Left lobe of liver (tissue), 2 donors: Measurements from ENCODE around the gene PPIA. TPM values are rescaled to one million over a fixed set of nuclear protein-coding genes. Genes with fewer than 3 reads are reported as not detected.
A peak's percentile ranks its signal among the peaks of the same experiment; 100 is the strongest.
"Not testable (repeated sequence)": the region's sequence is repeated elsewhere in the genome, so short reads cannot be mapped to it uniquely, and the experiment has no call there.

Source experiments
- ATAC-seq: fragments of 200-7000 bp; cut with Tn5 transposase; one replicate; pipeline ENCODE4 v1.9.1; 2020; ENCODE audit warnings: mild to moderate bottlenecking, moderate library complexity
- DNase-seq: peaks from one replicate; pipeline ENCODE4 v3.0.0-alpha.2; 2020; ENCODE audit warnings: low spot score
- total RNA-seq: library from RNA; stranded (reverse); gene quantifications from one replicate; pipeline ENCODE4 v1.2.1, GENCODE V29; 2021
- donor health status: DM: no; HTN: no; CAD: no; lungs with moderate emphysema.
- donor health status: DM: no; HTN: yes; CAD: no.

Gene PPIA
- total RNA-seq, 1 donor from 2014 or later = 532 TPM

DNA sequence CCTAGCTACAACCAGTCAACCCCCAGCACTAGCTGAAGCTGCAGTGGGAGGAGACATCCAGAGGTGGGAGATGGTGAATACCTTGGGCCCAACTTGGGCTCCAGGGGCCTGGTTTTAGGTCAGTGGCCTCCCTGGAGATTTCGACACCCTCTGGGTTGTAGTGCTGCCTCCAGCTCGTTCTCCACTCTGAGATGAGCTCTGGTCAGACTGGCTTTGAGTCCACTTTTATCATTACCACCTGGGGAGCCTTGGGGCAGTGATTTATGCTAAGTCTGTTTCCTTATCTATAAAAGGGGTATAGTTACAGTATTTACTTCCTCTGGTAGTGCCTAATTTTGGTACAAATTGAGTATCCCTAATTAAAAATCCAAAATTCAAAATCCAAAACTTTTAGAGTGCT, 22.8 kb downstream of the PPIA start:
- ATAC-seq (no peak), DNase-seq (no peak)

DNA sequence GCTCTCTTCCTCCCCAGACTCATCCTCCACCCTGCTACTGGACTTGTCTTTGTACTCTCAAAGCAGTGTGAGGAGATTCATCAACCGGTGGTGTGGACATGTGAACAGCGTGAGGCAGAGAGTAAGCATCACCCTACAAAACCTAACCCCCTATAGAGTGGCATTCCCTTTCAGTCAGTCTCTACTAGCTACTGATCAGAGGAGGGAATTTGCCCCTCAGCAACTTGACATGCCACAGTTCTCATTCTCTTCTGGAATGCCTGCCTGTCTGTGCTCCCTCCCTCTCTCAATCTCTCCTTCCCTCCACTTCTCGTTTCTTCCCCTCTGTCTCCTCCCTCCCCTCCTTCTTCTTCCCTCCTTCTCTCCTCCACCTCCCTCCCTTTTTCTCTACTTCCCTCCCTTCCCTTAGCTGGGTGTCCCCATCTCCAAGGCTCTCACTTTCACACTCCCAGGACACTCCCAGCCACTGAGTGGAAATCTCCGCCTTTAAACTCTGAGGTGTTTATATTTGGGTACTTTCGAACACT, 26.8 kb downstream of the PPIA start:
- DNase-seq (no peak), ATAC-seq (no peak)

DNA sequence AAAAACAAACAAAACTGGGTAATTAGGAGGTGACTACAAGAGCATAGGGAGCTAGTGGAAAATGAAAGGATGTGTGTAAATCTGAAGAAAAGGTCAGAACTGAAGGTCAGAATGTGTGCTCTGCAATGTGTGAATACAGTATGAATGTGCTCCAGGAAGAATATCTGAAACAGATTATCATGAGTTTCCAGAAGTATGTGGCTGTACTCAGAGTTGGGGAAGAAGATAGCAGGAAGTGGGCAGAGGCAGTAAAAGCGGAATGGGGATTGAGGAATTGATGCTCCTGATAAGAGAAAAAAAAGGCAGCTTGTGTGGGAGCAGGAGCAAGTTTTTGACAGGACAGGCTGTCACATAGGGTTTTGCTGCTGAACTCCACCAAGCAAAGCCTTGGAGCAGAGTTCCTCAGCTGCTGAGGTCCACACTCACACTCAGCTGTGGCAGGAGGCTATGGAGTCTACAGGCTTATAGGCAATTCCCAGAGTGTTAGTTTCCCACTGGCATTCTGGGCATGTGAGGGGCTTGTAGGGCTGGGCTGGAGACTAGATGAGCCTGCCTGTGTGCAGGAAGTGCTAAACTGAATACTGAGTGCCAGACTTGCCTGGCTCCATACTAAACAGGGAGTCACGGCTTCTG, 28.5 kb downstream of the PPIA start:
- ATAC-seq (no peak), DNase-seq (no peak)

DNA sequence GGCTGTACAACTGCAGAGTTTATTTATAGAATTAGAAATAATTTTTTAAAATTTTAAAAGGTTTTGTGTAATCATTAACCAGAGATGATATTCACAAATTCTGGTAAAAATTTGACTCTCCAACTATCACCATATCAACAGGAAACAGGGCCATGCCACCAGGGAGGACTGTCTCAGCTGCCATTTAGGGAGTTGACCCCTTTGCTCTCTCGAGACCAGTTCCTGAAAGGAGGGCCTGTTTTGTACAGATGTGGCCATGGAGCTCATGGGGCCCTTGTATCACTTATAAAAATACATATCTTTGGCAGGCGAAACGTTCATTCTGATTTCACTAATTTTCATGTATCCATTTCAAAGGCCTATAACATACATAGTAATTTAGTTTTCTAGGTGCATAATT, 31.1 kb downstream of the PPIA start:
- DNase-seq (no peak), ATAC-seq (no peak)

DNA sequence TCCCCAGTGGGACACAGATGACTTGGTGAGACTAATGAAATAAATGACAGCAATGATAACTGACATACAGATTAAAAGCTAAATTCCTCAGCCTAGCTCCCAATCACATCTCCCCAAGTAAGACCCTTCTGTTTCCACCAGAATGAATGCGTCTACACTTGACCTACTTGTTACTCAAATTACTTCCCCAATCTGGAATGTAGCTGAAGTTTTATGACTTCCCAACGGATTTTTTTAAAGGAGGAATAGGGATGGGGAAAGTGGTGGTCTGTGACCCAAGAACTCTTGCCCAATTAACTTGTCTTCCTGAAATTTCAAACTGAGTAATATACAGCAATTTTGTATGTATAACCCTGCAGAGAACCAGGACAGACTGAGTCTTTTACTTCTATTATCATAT, 42.3 kb downstream of the PPIA start:
- DNase-seq (no peak), ATAC-seq (no peak)

DNA sequence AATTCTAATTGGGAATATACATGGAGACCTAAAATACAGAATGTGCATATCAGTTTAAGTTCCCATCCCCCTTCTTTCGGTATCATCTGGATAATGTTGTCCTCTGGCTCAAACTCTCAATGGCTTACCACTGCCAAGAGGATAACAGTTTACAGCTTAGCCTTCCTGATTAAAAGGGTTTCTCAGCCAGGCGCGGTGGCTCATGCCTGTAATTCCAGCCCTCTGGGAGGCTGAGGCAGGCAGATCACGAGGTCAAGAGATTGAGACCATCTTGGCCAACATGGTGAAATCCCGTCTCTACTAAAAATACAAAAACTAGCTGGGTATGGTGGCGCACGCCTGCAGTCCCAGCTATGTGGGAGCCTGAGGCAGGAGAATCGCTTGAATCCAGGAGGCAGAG, 46.2 kb downstream of the PPIA start:
- DNase-seq, ATAC-seq: not testable (repeated sequence)

DNA sequence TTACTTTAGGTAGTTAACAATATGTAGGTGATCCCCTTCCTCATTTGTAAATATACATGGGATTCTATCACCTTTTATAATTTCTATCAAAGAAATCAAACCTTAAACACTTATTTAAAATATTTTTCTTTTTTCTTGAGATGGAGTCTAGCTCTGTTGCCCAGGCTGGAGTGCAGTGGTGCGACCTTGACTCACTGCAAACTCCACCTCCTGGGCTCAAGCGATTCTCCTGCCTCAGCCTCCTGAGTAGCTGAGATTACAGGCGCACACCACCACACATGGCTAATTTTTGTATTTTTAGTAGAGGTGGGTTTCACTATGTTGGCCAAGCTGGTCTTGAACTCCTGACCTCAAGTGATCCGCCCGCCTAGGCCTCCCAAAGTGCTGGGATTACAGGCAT, 47.0 kb downstream of the PPIA start:
- not testable (repeated sequence) for ATAC-seq, DNase-seq

DNA sequence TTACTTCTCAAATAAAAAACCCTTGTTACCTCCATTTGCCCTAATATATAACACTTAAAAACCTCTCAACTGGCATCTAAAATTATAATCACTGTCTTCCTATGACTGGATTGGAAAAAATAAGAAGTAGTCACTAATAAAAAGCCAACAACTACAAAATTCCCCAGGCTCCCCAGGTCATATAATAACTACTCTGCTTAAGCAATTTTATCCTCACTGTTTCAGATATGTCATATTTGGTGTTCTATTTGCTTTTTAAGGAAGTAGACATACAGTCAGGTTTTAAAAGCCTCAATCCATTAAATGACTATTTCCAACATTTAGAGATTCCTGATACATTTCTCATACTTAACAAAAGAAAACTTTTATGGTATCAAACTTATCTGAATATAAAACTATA, 49.0 kb downstream of the PPIA start:
- DNase-seq (no peak), ATAC-seq (no peak)

DNA sequence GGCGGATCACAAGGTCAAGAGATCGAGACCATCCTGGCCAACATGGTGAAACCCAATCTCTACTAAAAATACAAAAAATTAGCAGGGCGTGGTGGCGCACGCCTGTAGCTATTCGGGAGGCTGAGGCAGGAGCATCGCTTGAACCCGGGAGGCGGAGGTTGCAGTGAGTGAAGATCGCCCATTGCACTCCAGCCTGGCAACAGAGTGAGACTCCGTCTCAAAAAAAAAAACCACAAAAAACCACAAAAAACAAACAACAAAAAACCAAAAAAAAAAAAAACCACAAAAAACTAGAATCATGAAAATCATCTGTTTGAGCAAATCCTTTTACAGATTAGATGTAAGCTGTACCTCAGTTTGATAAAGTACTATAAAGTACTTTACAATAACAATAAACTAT, 49.9 kb downstream of the PPIA start:
- not testable (repeated sequence) for DNase-seq

DNA sequence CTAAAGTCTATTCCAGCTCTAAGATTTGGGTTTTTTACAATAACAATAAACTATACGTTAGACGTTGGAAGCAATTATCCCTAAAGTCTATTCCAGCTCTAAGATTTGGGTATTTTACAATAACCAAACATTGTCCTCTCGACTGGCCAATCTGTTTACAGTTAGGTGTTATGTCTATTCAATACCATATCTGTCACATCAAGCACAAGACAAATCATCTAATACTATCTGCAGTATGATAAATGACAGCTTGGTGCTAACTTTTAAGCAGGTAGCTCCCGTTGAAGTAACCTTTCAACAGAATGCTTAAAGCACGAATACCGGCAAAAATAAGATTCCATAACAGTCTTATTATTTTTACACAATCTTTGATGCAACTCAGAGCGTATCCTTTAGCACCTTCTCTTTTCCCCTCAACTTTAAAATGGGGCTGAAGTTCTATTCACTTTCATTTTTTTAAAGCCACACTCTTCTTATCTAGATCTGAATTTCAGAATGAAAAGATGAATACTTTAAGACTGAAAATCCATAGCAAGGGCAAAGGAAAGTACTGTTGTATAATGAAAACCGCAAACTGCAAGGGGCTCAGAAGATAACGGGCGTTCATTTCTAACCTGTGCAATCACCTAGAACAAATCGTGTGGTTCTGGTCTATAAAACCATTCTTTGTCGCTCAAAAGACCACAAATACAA, 50.5 kb downstream of the PPIA start:
- no peak for DNase-seq

More for the DNA sequence above, 49.9 kb downstream of the PPIA start:
- ATAC-seq = not testable (repeated sequence)

DNA sequence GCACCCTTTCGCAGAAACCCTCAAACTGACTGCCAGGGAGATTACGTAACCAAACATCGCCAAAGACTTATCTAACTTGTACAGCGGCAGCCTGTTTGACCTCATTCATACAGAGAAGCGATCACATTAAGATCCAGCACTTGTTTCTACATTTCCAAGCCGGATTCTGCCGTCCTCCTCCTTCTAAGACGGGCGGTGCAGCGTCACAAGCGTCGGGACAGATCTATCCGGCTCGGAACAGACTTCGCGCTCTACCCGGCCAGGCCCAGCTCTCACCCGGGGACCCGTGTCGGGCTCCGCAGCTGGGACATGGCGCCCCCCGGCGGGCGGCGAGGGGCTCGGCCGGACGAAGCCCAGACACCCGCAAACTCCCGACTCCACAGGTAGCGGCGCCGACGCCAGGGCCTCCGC, 51.0 kb downstream of the PPIA start:
- ATAC-seq = peak; percentile 83
- DNase-seq = peak; percentile 89

More for the DNA sequence above, 50.5 kb downstream of the PPIA start:
- ATAC-seq = no peak

DNA sequence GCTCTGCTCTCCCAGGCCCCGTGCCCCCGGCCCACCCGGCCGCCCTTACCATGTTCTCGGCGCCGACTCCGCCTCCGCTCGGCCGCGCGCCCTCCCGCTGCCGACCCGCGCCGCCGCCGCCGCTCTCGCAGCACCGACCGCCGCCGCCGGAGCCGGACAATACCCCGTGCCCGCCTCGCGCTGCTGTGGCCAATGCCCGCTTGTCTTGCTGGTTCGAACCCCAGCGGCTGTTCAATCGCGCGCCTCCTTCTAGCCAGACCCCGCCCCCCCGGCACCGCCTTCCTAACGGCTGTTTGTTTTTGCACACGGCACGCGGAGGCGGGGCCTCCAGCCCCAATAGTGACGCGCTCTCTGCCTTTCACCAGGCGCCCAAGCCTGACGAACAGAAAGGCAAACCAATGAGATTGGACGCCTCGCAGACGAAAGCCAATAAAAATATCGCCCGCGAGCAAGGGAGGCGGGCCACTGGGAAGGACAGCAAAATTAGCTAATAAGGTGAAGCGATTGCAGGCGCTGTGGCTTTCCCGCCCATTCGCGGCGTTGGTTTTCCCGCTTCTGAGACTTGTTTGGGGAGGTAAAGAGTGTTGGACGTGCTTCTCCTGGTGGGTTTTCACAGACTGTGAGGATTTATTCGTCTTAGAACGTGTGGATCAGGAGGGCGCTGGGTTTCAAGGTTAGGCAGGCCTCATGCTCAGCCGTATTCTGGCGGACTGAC, 51.6 kb downstream of the PPIA start, which contains the start of gene H2AZ2:
Gene H2AZ2, minus strand, starts transcription at position 168 of the 715 bp plus-strand sequence. Its CDS starts 116 bp downstream, at position 52.
- peak; percentile 100 for DNase-seq
- peak; percentile 90 for ATAC-seq

DNA sequence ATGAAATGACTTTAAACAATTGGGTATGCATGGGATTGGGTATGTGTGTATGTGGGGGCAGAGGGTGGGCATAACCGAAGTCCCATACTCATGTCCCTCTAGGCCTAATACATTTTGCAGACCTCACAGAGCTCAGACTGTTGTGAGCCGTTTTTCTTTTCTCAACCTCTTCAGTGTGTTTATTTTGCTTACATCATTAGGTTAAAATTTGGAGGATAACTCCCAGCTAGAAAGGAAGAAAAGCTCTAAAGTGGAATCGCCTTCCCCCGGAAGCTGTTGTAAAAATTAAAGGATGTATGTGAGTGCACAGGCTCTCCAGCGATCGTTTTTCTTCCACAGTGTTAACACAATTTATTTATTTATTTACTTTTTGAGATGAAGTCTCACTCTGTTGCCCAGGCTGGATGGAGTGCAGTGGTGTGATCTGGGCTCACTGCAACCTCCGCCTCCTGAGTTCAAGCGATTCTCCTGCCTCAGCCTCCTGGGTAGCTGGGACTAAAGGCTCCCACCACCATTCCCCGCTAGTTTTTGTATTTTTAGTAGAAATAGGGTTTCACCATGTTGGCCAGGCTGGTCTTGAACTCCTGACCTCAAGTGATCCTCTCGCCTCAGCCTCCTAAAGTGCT, 52.9 kb downstream of the PPIA start:
- DNase-seq = no peak

DNA sequence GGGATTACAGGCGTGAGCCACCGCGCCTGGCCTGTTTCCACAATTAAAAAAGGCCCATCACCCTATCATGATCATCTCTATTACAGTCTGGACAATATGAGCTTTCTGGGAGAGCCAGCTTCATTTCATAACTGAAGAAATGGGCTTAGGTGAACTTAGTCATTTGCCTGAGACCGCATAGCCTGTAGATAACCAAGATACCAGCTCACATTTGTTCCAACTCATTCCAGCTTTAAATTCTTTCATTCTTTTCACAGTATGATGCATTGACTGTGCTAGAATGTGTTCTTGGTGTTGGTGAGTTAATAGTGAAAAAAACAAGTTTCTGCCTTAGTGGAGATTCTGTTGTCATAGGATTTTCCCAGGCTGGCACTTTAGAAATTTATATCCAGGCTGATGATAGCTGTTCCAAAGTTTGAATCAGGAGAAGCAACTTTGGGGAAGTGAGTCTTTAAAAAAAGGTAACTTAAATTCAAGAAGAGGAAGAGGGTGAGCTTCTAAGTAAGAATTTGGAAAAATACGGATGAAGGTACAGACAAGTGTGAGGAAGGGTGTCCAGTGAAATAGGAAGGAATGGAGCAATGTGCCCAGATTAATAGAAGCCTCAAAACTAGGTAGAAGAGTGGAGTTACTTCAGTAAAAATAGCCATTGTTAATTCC, 53.5 kb downstream of the PPIA start:
- DNase-seq = no peak

More for the DNA sequence above, 52.9 kb downstream of the PPIA start:
- no peak for ATAC-seq

DNA sequence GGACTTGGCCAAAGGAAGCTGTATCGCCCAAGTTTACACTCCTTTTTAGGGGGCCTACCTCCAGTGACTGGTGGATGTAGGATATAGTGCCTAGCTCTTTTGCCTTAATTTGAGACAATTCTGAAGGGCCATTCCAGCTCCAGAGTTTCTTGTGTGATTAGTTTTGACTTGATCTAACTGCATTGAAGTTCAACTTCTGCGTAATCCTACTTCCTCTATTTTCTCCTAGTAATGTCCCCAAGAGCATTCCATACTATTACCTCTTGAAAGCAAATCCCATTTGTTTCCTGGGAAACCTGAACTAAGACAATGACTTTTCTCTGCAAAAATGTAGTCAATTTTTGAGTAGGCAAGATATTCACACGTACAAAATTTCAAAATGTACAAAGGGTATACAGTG, 56.1 kb downstream of the PPIA start:
- ATAC-seq = no peak

More for the DNA sequence above, 53.5 kb downstream of the PPIA start:
- no peak for ATAC-seq

More for the DNA sequence above, 56.1 kb downstream of the PPIA start:
- DNase-seq = no peak

Other genes with a start within 250 kb of the PPIA start
- 32.9 TPM for gene DDX56, start 222.8 kb upstream of the PPIA start, total RNA-seq
- gene TMED4, start 214.4 kb upstream of the PPIA start, total RNA-seq = 45.5 TPM
- 50.9 TPM for gene OGDH, start 190.1 kb upstream of the PPIA start, total RNA-seq
- 37.5 TPM for gene ZMIZ2, start 47.8 kb upstream of the PPIA start, total RNA-seq
- gene H2AZ2, start 51.4 kb downstream of the PPIA start, total RNA-seq = 64.6 TPM
- gene PURB, start 88.8 kb downstream of the PPIA start, total RNA-seq = 5.0 TPM
- 1.0 TPM for gene MYO1G, start 182.3 kb downstream of the PPIA start, total RNA-seq
- gene CCM2, start 203.5 kb downstream of the PPIA start, total RNA-seq = 44.8 TPM